GM12891 (cell line): Measurements from ENCODE around the gene MED12L.

Experiments used
- POLR2A ChIP-seq: IDR thresholded peaks from 2 replicates; pipeline ENCODE4 v1.6.1; 2011; ENCODE audit warnings: low read depth, low read length, control low read depth
- POLR2AphosphoS5 ChIP-seq: IDR thresholded peaks from 2 replicates; pipeline ENCODE4 v1.6.1; 2011; ENCODE audit warnings: low read depth, low read length, control low read depth

GRCh38 chr3:151124476-151124875, 39.0 kb downstream of the MED12L start:
- TF ChIP-seq POLR2A (no peak), POLR2AphosphoS5 (no peak)
